A549 (cell line): ENCODE data around the gene PRKCE. TPM values are rescaled to one million over a fixed set of nuclear protein-coding genes. Genes with fewer than 3 reads are reported as not detected.

Experiments used
- ATAC-seq, 2 experiments: fragments of 200-7000 bp in 1 of 2; fragments of >200 bp in 1 of 2; cut with Nextera tagmentation in 1 of 2; cut with Tn5 transposase in 1 of 2; 3 replicates each; pipeline versions ENCODE4 v1.8.0 to v1.9.1; 2018 to 2020; ENCODE audit warnings: mild to moderate bottlenecking in 1 of 2, moderate library complexity in 1 of 2
- CTCF ChIA-PET: fragments of 300-600 bp; sonication (Branson Sonifier 250); formaldehyde crosslinking; extraction: SDS; loops from one replicate; lab custom pipeline; 2021; ENCODE audit warnings: antibody characterized with exemption, inconsistent platforms; lab: Yijun Ruan, JAX
- POLR2A ChIA-PET: fragments of 350-600 bp; formaldehyde crosslinking; extraction: SDS; loops from one replicate; lab custom pipeline; 2021; ENCODE audit warnings: antibody characterized with exemption, inconsistent platforms; lab: Yijun Ruan, JAX
- DNase-seq, 2 experiments: peaks; one replicate each; pipeline versions ENCODE4 v3.0.0 to v3.0.0-alpha.2; 2011 to 2016; ENCODE audit warnings: low read depth in 1 of 2, low spot score in 1 of 2
- FAIRE-seq: peaks from 2 replicates; lab custom pipeline; 2011; peaks lifted over from hg19 to GRCh38; lab: Jason Lieb, UNC
- H3K27ac ChIP-seq, 2 experiments: fragments of >200 bp; sonication (Bioruptor Twin); formaldehyde crosslinking; 3 replicates each; pipeline ENCODE4 v1.5.1; 2016 to 2017
- H3K4me1 ChIP-seq: fragments of >200 bp; sonication (Bioruptor Twin); formaldehyde crosslinking; 3 replicates; pipeline ENCODE4 v1.6.1; 2016
- H3K4me2 ChIP-seq: fragments of >200 bp; sonication (Bioruptor Twin); formaldehyde crosslinking; 3 replicates; pipeline ENCODE4 v1.6.1; 2016
- H3K4me3 ChIP-seq: fragments of >200 bp; sonication (Bioruptor Twin); formaldehyde crosslinking; 3 replicates; pipeline ENCODE4 v1.5.1; 2016
- H3K9me3 ChIP-seq: fragments of >200 bp; sonication (Bioruptor Twin); formaldehyde crosslinking; 3 replicates; pipeline ENCODE4 v1.6.1; 2016
- CBX8 ChIP-seq: fragments of 200-600 bp; sonication (generic); IDR thresholded peaks from 2 replicates; pipeline ENCODE4 v1.6.1; 2016
- EHMT2 ChIP-seq: fragments of 200-600 bp; sonication (generic); IDR thresholded peaks from 2 replicates; pipeline ENCODE4 v1.6.1; 2016; ENCODE audit warnings: antibody characterized with exemption, low read depth, mild to moderate bottlenecking, moderate library complexity
- EP300 ChIP-seq, 2 experiments: fragments of >200 bp; sonication (Bioruptor Twin); formaldehyde crosslinking; IDR thresholded peaks; 2 replicates in 1 of 2; 3 replicates in 1 of 2; pipeline ENCODE4 v1.6.1; 2016 to 2017
- FOSB ChIP-seq: fragments of 250-450 bp; sonication (Bioruptor Pico); IDR thresholded peaks from 2 replicates; pipeline ENCODE4 v1.5.0; 2020; ENCODE audit warnings: mild to moderate bottlenecking, moderate library complexity
- FOSL2 ChIP-seq, 2 experiments: fragments of 450-650 bp in 1 of 2; fragments of >200 bp in 1 of 2; sonication (Bioruptor Twin) in 1 of 2; formaldehyde crosslinking; IDR thresholded peaks; 2 replicates each; pipeline versions ENCODE4 v1.5.0 to v1.6.1; 2016 to 2020; ENCODE audit warnings: mild to moderate bottlenecking in 1 of 2, moderate library complexity in 1 of 2
- FOXS1 ChIP-seq: fragments of 250-450 bp; sonication (Bioruptor Pico); IDR thresholded peaks from 2 replicates; pipeline ENCODE4 v1.5.0; 2020; ENCODE audit warnings: mild to moderate bottlenecking, moderate library complexity
- HOXB5 ChIP-seq: fragments of 250-450 bp; sonication (Bioruptor Pico); IDR thresholded peaks from 2 replicates; pipeline ENCODE4 v1.5.0; 2020; ENCODE audit warnings: mild to moderate bottlenecking, moderate library complexity
- KDM5A ChIP-seq: fragments of 200-600 bp; sonication (generic); IDR thresholded peaks from 2 replicates; pipeline ENCODE4 v1.6.1; 2016; ENCODE audit warnings: antibody characterized with exemption, mild to moderate bottlenecking
- MAFK ChIP-seq: fragments of 450-650 bp; IDR thresholded peaks from 2 replicates; pipeline ENCODE4 v1.6.1; 2014; ENCODE audit not compliant: partially characterized antibody
- MAZ ChIP-seq: fragments of 150-350 bp; IDR thresholded peaks from 2 replicates; pipeline ENCODE4 v1.6.1; 2014; ENCODE audit warnings: antibody characterized with exemption, low read depth, low read length, borderline replicate concordance
- NR3C1 ChIP-seq: fragments of >200 bp; sonication (Bioruptor Twin); formaldehyde crosslinking; IDR thresholded peaks from 3 replicates; pipeline ENCODE4 v1.6.1; 2017
- PHF8 ChIP-seq: fragments of 200-600 bp; sonication (generic); IDR thresholded peaks from 2 replicates; pipeline ENCODE4 v1.6.1; 2016; ENCODE audit warnings: low read depth, mild to moderate bottlenecking, antibody characterized with exemption, moderate library complexity, borderline replicate concordance
- RAD21 ChIP-seq, 2 experiments: fragments of >200 bp in 1 of 2; sonication (Bioruptor Twin) in 1 of 2; formaldehyde crosslinking in 1 of 2; IDR thresholded peaks in 1 of 2; conservative IDR thresholded peaks in 1 of 2; 2 replicates in 1 of 2; 3 replicates in 1 of 2; pipeline ENCODE4 v1.6.1; 2012 to 2018; ENCODE audit warnings: inconsistent platforms in 1 of 2
- RCOR1 ChIP-seq: fragments of 150-350 bp; IDR thresholded peaks from 2 replicates; pipeline ENCODE4 v1.6.1; 2014; ENCODE audit warnings: antibody characterized with exemption, low read length, low read depth
- RNF2 ChIP-seq: fragments of 200-600 bp; sonication (generic); IDR thresholded peaks from 2 replicates; pipeline ENCODE4 v1.6.1; 2016; ENCODE audit warnings: low read depth, mild to moderate bottlenecking, antibody characterized with exemption, moderate library complexity, borderline replicate concordance
- TFCP2L1 ChIP-seq: fragments of 250-450 bp; sonication (Bioruptor Pico); IDR thresholded peaks from 2 replicates; pipeline ENCODE4 v1.5.0; 2021; ENCODE audit warnings: mild to moderate bottlenecking
- ZSCAN20 ChIP-seq: fragments of 250-450 bp; sonication (Bioruptor Pico); IDR thresholded peaks from 2 replicates; pipeline ENCODE4 v1.8.0; 2022; ENCODE audit warnings: mild to moderate bottlenecking, moderate library complexity
- WGBS: methylation state at CpG from one replicate; pipeline ENCODE4 v1.1.6; 2017; ENCODE audit errors: missing lambda C conversion rate; 5-methylcytosine and 5-hydroxymethylcytosine counted together
- polyA plus RNA-seq, 4 experiments: library from polyadenylated mRNA; depleted of rRNA in 3 of 4; stranded (reverse); fragments of >200 nt; fragmentation: RNase III in 1 of 4; extraction: RNeasy Plus Mini Kit Qiagen cat#74134 plus additional on column Dnase treatment in 1 of 4; gene quantifications; 2 replicates in 3 of 4; 3 replicates in 1 of 4; pipeline ENCODE4 v1.2.3, GENCODE V29; 2011 to 2017
- TF ChIP-seq, protein P1 (sequence below): IDR thresholded peaks from 2 replicates; pipeline ENCODE4 v1.6.1; 2012; ENCODE audit warnings: low read depth, borderline replicate concordance
- TF ChIP-seq, protein P2 (sequence below): fragments of 450-650 bp; IDR thresholded peaks from 2 replicates; pipeline ENCODE4 v1.6.1; 2014; ENCODE audit warnings: antibody characterized with exemption
- TF ChIP-seq, protein P3 (sequence below): fragments of >200 bp; sonication (Bioruptor Twin); formaldehyde crosslinking; IDR thresholded peaks from 2 replicates; pipeline ENCODE4 v1.6.1; 2016
- TF ChIP-seq, protein P4 (sequence below): IDR thresholded peaks from 2 replicates; pipeline ENCODE4 v1.6.1; 2012
- TF ChIP-seq, protein P5 (sequence below): fragments of 150-350 bp; IDR thresholded peaks from 2 replicates; pipeline ENCODE4 v1.6.1; 2014; ENCODE audit warnings: low read depth, mild to moderate bottlenecking, low read length
- TF ChIP-seq, protein P6 (sequence below): fragments of >200 bp; sonication (Bioruptor Twin); formaldehyde crosslinking; IDR thresholded peaks from 3 replicates; pipeline ENCODE4 v1.5.1; 2016
- TF ChIP-seq, protein P7 (sequence below): fragments of 250-450 bp; sonication (Bioruptor Pico); IDR thresholded peaks from 2 replicates; pipeline ENCODE4 v1.5.0; 2021; ENCODE audit warnings: mild to moderate bottlenecking, moderate library complexity, borderline replicate concordance

Gene PRKCE
- polyA plus RNA-seq, 2 of the 4 experiments (the other 2 are of a cell fraction), result 11.5 to 12.0 TPM

DNA sequence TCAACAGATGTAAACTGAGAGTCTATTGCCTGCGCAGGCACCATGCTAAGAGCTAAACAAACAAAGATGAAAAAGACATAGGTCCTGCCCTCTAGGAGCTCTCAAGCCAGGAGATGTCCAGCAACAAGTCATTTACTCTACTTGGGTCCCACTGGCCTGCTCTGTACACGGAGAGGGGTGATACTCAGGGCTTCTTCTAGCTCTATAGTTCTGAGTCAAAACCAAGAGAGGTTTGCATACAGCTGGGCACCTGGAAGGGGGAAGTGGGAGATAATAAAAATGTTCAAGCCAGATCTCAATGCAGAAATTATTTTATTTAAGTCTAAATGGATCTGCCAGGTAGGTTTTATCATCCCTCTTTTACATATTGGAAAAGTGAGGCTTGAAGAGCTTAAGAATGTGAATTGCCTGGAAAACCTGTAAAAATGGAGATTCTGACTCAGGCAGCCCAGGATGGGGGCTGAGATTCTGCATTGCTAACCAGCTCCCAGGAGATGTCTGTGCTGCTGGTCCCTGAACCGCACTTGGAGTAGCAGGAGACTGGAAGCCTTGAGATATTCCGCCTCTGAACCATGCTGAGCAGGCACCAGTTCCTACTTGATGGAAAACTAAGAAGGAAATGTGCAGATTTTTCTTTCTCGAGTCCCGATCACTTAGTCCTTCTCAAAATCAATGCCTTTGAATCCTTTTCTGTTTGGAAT, 201.1 kb downstream of the PRKCE start:
- ChIA-PET CTCF (interaction anchor here (0.9 to 1.6 kb wide), 5 partner anchors 11 to 27 kb away, joined by 3 to 4 read pairs (median 3); no protein-coding TSS in a partner anchor), POLR2A (no interaction called here)
- Histone ChIP-seq H3K9me3 (no peaks in the 10 kb centered on the region), H3K4me1 (peaks cover 10% of the 10 kb centered on the region), H3K4me3 (no peak overlapping the region), H3K27ac (no peak overlapping the region), H3K4me2 (no peak overlapping the region)
- DNase-seq, result no peak
- FAIRE-seq, result no peak
- WGBS, result 85% methylated on average over 6 of the region's 6 CpGs
- no peak for ATAC-seq
- TF ChIP-seq, protein P1, sequence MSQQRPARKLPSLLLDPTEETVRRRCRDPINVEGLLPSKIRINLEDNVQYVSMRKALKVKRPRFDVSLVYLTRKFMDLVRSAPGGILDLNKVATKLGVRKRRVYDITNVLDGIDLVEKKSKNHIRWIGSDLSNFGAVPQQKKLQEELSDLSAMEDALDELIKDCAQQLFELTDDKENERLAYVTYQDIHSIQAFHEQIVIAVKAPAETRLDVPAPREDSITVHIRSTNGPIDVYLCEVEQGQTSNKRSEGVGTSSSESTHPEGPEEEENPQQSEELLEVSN, result no peak
- no peak for TF ChIP-seq RCOR1
- no peak for TF ChIP-seq MAFK
- TF ChIP-seq, protein P2, sequence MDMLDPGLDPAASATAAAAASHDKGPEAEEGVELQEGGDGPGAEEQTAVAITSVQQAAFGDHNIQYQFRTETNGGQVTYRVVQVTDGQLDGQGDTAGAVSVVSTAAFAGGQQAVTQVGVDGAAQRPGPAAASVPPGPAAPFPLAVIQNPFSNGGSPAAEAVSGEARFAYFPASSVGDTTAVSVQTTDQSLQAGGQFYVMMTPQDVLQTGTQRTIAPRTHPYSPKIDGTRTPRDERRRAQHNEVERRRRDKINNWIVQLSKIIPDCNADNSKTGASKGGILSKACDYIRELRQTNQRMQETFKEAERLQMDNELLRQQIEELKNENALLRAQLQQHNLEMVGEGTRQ, result no peak
- TF ChIP-seq FOXS1 (CRISPR knock-in tag), result no peak
- no peak for TF ChIP-seq FOSL2 (IDR thresholded peaks at IDR 0.05)
- TF ChIP-seq FOSL2 (CRISPR knock-in tag; IDR thresholded peaks at IDR 0.05), result no peak
- TF ChIP-seq CBX8, result no peak
- TF ChIP-seq EP300 (IDR thresholded peaks at IDR 0.05), result no peak
- TF ChIP-seq, protein P3, sequence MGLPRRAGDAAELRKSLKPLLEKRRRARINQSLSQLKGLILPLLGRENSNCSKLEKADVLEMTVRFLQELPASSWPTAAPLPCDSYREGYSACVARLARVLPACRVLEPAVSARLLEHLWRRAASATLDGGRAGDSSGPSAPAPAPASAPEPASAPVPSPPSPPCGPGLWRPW, result no peak
- TF ChIP-seq TFCP2L1 (CRISPR knock-in tag), result no peak

DNA sequence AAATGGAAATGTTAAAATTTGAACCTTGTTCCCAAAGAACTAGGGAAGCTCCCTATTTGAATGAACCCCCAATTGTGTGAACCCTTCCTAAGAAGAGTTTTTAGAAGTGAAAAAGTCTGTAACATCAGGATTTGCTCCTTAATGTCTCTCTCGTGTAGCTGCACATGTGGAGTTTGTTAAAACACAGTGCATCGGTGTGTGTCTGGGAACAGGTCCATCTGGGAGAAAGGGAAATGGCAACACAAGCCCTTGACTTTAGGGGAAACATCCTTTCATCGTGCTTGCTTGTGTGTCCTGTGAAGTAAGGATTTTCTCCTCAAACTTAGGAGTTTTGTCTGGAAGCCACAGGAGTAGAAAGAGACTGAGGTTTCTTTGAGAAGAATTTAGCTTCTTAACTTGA, 203.9 kb downstream of the PRKCE start:
- TF ChIP-seq, protein P4, sequence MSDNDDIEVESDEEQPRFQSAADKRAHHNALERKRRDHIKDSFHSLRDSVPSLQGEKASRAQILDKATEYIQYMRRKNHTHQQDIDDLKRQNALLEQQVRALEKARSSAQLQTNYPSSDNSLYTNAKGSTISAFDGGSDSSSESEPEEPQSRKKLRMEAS, result no peak
- TF ChIP-seq FOSB (CRISPR knock-in tag) (no peak), HOXB5 (CRISPR knock-in tag) (no peak), RCOR1 (no peak), EHMT2 (no peak), RAD21 (conservative IDR thresholded peaks at IDR 0.05 in 1 of 2, IDR thresholded peaks at IDR 0.05 in 1 of 2) (no peak), NR3C1 (no peak), KDM5A (no peak), ZSCAN20 (no peak), MAZ (no peak), CBX8 (no peak), PHF8 (no peak), RNF2 (no peak), FOSL2 (IDR thresholded peaks at IDR 0.05) (no peak), FOSL2 (CRISPR knock-in tag; IDR thresholded peaks at IDR 0.05) (no peak)
- TF ChIP-seq, protein P5, sequence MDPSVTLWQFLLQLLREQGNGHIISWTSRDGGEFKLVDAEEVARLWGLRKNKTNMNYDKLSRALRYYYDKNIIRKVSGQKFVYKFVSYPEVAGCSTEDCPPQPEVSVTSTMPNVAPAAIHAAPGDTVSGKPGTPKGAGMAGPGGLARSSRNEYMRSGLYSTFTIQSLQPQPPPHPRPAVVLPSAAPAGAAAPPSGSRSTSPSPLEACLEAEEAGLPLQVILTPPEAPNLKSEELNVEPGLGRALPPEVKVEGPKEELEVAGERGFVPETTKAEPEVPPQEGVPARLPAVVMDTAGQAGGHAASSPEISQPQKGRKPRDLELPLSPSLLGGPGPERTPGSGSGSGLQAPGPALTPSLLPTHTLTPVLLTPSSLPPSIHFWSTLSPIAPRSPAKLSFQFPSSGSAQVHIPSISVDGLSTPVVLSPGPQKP, result no peak
- TF ChIP-seq, protein P6, sequence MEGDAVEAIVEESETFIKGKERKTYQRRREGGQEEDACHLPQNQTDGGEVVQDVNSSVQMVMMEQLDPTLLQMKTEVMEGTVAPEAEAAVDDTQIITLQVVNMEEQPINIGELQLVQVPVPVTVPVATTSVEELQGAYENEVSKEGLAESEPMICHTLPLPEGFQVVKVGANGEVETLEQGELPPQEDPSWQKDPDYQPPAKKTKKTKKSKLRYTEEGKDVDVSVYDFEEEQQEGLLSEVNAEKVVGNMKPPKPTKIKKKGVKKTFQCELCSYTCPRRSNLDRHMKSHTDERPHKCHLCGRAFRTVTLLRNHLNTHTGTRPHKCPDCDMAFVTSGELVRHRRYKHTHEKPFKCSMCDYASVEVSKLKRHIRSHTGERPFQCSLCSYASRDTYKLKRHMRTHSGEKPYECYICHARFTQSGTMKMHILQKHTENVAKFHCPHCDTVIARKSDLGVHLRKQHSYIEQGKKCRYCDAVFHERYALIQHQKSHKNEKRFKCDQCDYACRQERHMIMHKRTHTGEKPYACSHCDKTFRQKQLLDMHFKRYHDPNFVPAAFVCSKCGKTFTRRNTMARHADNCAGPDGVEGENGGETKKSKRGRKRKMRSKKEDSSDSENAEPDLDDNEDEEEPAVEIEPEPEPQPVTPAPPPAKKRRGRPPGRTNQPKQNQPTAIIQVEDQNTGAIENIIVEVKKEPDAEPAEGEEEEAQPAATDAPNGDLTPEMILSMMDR, result no peak
- TF ChIP-seq, protein P7, sequence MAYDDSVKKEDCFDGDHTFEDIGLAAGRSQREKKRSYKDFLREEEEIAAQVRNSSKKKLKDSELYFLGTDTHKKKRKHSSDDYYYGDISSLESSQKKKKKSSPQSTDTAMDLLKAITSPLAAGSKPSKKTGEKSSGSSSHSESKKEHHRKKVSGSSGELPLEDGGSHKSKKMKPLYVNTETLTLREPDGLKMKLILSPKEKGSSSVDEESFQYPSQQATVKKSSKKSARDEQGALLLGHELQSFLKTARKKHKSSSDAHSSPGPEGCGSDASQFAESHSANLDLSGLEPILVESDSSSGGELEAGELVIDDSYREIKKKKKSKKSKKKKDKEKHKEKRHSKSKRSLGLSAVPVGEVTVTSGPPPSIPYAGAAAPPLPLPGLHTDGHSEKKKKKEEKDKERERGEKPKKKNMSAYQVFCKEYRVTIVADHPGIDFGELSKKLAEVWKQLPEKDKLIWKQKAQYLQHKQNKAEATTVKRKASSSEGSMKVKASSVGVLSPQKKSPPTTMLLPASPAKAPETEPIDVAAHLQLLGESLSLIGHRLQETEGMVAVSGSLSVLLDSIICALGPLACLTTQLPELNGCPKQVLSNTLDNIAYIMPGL (CRISPR knock-in tag), result no peak
- TF ChIP-seq, protein P3, result no peak
- Histone ChIP-seq H3K9me3 (no peaks in the 10 kb centered on the region), H3K27ac (no peak overlapping the region), H3K4me3 (no peak overlapping the region), H3K4me2 (no peak overlapping the region), H3K4me1 (peaks cover 10% of the 10 kb centered on the region)
- no peak for DNase-seq
- FAIRE-seq, result no peak
- POLR2A ChIA-PET, result no interaction called here
- CTCF ChIA-PET, result interaction anchor here (0.5 to 1.4 kb wide), 3 partner anchors 8 to 100 kb away, joined by 3 to 4 read pairs (median 3); no protein-coding TSS in a partner anchor
- 63% methylated on average over 3 of the region's 3 CpGs for WGBS
- no peak for ATAC-seq
